Measurements from ENCODE around the gene SRCIN1. TPM values are rescaled to one million over a fixed set of nuclear protein-coding genes. Genes with fewer than 3 reads are reported as not detected.
"Not testable (repeated sequence)": the region's sequence is repeated elsewhere in the genome, so short reads cannot be mapped to it uniquely, and the experiment has no call there.

The SRCIN1 gene
- total and polyA plus RNA-seq, 4 donors: 0.05 to 5.3 (median 2.7) TPM

- Histone ChIP-seq H3K27me3 (ENCODE audit: control insufficient read depth in 4 of 4, insufficient read depth in 4 of 4, low read length in 3 of 4) (no peaks in the 10 kb centered on the region), H3K36me3 (ENCODE audit: control insufficient read depth in 4 of 4, insufficient read depth in 3 of 4, low read depth in 1 of 4, low read length in 3 of 4) (no peaks in the 10 kb centered on the region), H3K9me3 (ENCODE audit: control insufficient read depth in 4 of 4, low read length in 3 of 4) (no peaks in the 10 kb centered on the region), H3K9ac (ENCODE audit: low read depth in 1 of 2, low read length in 2 of 2) (no peak overlapping the region), H3K4me1 (ENCODE audit: control insufficient read depth in 4 of 4, insufficient read depth in 4 of 4, low read length in 3 of 4) (no peaks in the 10 kb centered on the region), H3K27ac (ENCODE audit: low read depth in 1 of 2, low read length in 2 of 2) (no peak overlapping the region), H3K4me3 (ENCODE audit: low read depth in 1 of 3, low read length in 3 of 3) (no peak overlapping the region)
- 96% methylated on average over 14 of the region's 14 CpGs for WGBS
- TF ChIP-seq ZBTB33 (IDR thresholded peaks at IDR 0.05) (no peak), CTCF (IDR thresholded peaks at IDR 0.05; ENCODE audit: low read depth, low read length, missing input control) (no peak), SP1 (IDR thresholded peaks at IDR 0.05) (no peak), HNF4A (conservative IDR thresholded peaks at IDR 0.05) (no peak), FOXA2 (IDR thresholded peaks at IDR 0.05) (no peak), FOXA1 (IDR thresholded peaks at IDR 0.05) (no peak), MAX (IDR thresholded peaks at IDR 0.05) (no peak), TAF1 (conservative IDR thresholded peaks at IDR 0.05) (no peak), YY1 (IDR thresholded peaks at IDR 0.05) (no peak), HNF4G (IDR thresholded peaks at IDR 0.05) (no peak), JUND (IDR thresholded peaks at IDR 0.05) (no peak), RXRA (IDR thresholded peaks at IDR 0.05) (no peak), NR2F2 (IDR thresholded peaks at IDR 0.05) (no peak), GABPA (IDR thresholded peaks at IDR 0.05 in 1 of 2, conservative IDR thresholded peaks at IDR 0.05 in 1 of 2) (no peak), RAD21 (IDR thresholded peaks at IDR 0.05) (no peak)
- no peak for DNase-seq (ENCODE audit: low spot score)
Observed at GRCh38 chr17:38504216-38504615, 101.5 kb downstream of the SRCIN1 start.

- H3K9ac ChIP-seq (ENCODE audit: low read depth in 1 of 2, low read length in 2 of 2); H3K27ac ChIP-seq (ENCODE audit: low read depth in 1 of 2, low read length in 2 of 2); H3K4me3 ChIP-seq (ENCODE audit: low read depth in 1 of 3, low read length in 3 of 3); H3K4me1 ChIP-seq (ENCODE audit: control insufficient read depth in 4 of 4, insufficient read depth in 4 of 4, low read length in 3 of 4); H3K9me3 ChIP-seq (ENCODE audit: control insufficient read depth in 4 of 4, low read length in 3 of 4); H3K36me3 ChIP-seq (ENCODE audit: control insufficient read depth in 4 of 4, insufficient read depth in 3 of 4, low read depth in 1 of 4, low read length in 3 of 4); H3K27me3 ChIP-seq (ENCODE audit: control insufficient read depth in 4 of 4, insufficient read depth in 4 of 4, low read length in 3 of 4); DNase-seq (ENCODE audit: low spot score): not testable (repeated sequence)
- WGBS: 88% methylated on average over 15 of the region's 15 CpGs
Observed at GRCh38 chr17:38503286-38503913, 102.4 kb downstream of the SRCIN1 start.

- H3K4me1 ChIP-seq (ENCODE audit: control insufficient read depth in 4 of 4, insufficient read depth in 4 of 4, low read length in 3 of 4); H3K27ac ChIP-seq (ENCODE audit: low read depth in 1 of 2, low read length in 2 of 2): not testable (repeated sequence)
- WGBS: 96% methylated on average over 2 of the region's 2 CpGs
Observed at GRCh38 chr17:38501718-38502117, 104.0 kb downstream of the SRCIN1 start.

GRCh38 chr17:38499230-38499629 lies 106.5 kb downstream of the SRCIN1 start:
- not testable (repeated sequence) for H3K27ac ChIP-seq (ENCODE audit: low read depth in 1 of 2, low read length in 2 of 2); H3K9ac ChIP-seq (ENCODE audit: low read depth in 1 of 2, low read length in 2 of 2); H3K4me1 ChIP-seq (ENCODE audit: control insufficient read depth in 4 of 4, insufficient read depth in 4 of 4, low read length in 3 of 4); H3K36me3 ChIP-seq (ENCODE audit: control insufficient read depth in 4 of 4, insufficient read depth in 3 of 4, low read depth in 1 of 4, low read length in 3 of 4); H3K4me3 ChIP-seq (ENCODE audit: low read depth in 1 of 3, low read length in 3 of 3); H3K27me3 ChIP-seq (ENCODE audit: control insufficient read depth in 4 of 4, insufficient read depth in 4 of 4, low read length in 3 of 4); H3K9me3 ChIP-seq (ENCODE audit: control insufficient read depth in 4 of 4, low read length in 3 of 4); DNase-seq (ENCODE audit: low spot score)
- 87% methylated on average over 10 of the region's 10 CpGs for WGBS

More at GRCh38 chr17:38501718-38502117, 104.0 kb downstream of the SRCIN1 start:
- H3K27me3 ChIP-seq (ENCODE audit: control insufficient read depth in 4 of 4, insufficient read depth in 4 of 4, low read length in 3 of 4); H3K4me3 ChIP-seq (ENCODE audit: low read depth in 1 of 3, low read length in 3 of 3); H3K36me3 ChIP-seq (ENCODE audit: control insufficient read depth in 4 of 4, insufficient read depth in 3 of 4, low read depth in 1 of 4, low read length in 3 of 4); H3K9me3 ChIP-seq (ENCODE audit: control insufficient read depth in 4 of 4, low read length in 3 of 4); DNase-seq (ENCODE audit: low spot score); H3K9ac ChIP-seq (ENCODE audit: low read depth in 1 of 2, low read length in 2 of 2): not testable (repeated sequence)
